IPS-15b (cell line): Measurements from ENCODE around the gene F5.

ENCODE experiments used
- H3K27me3 ChIP-seq: one replicate; pipeline ENCODE4 v1.6.1; 2013; ENCODE audit warnings: low read length; ENCODE audit not compliant: control insufficient read depth, insufficient read depth
- H3K36me3 ChIP-seq: one replicate; pipeline ENCODE4 v1.6.1; 2013; ENCODE audit warnings: low read length; ENCODE audit not compliant: control insufficient read depth, insufficient read depth
- H3K4me1 ChIP-seq: one replicate; pipeline ENCODE4 v1.6.1; 2013; ENCODE audit warnings: mild to moderate bottlenecking, low read length; ENCODE audit not compliant: control insufficient read depth, insufficient read depth
- H3K4me3 ChIP-seq: one replicate; pipeline ENCODE4 v1.5.1; 2013; ENCODE audit warnings: low read depth, low read length
- H3K9ac ChIP-seq: one replicate; pipeline ENCODE4 v1.6.1; 2013; ENCODE audit warnings: low read depth, mild to moderate bottlenecking, low read length
- H3K9me3 ChIP-seq: one replicate; pipeline ENCODE4 v1.6.1; 2013; ENCODE audit warnings: mild to moderate bottlenecking, low read length; ENCODE audit not compliant: control insufficient read depth, insufficient read depth

F5 gene

GRCh38 chr1:169610108-169610507 lies 23.8 kb upstream of the F5 start:
- Histone ChIP-seq H3K27me3 (no peaks in the 10 kb centered on the region), H3K4me1 (no peaks in the 10 kb centered on the region), H3K4me3 (no peak overlapping the region), H3K9ac (no peak overlapping the region), H3K9me3 (no peaks in the 10 kb centered on the region), H3K36me3 (no peaks in the 10 kb centered on the region)

- Histone ChIP-seq H3K27me3 (no peaks in the 10 kb centered on the region), H3K4me3 (no peak overlapping the region), H3K9me3 (no peaks in the 10 kb centered on the region), H3K9ac (no peak overlapping the region), H3K4me1 (no peaks in the 10 kb centered on the region), H3K36me3 (no peaks in the 10 kb centered on the region)
Measured at GRCh38 chr1:169608226-169608625, 21.9 kb upstream of the F5 start.

GRCh38 chr1:169604781-169605560 lies 18.7 kb upstream of the F5 start:
- no peaks in the 10 kb centered on the region for H3K9me3 ChIP-seq
- H3K9ac ChIP-seq: no peak overlapping the region
- H3K4me3 ChIP-seq: no peak overlapping the region
- no peaks in the 10 kb centered on the region for H3K4me1 ChIP-seq
- H3K36me3 ChIP-seq: no peaks in the 10 kb centered on the region
- no peaks in the 10 kb centered on the region for H3K27me3 ChIP-seq

- Histone ChIP-seq H3K36me3 (no peaks in the 10 kb centered on the region), H3K4me3 (no peak overlapping the region), H3K27me3 (no peaks in the 10 kb centered on the region), H3K4me1 (no peaks in the 10 kb centered on the region), H3K9me3 (no peaks in the 10 kb centered on the region), H3K9ac (no peak overlapping the region)
Measured at GRCh38 chr1:169601096-169601881, 15.0 kb upstream of the F5 start.

DNA sequence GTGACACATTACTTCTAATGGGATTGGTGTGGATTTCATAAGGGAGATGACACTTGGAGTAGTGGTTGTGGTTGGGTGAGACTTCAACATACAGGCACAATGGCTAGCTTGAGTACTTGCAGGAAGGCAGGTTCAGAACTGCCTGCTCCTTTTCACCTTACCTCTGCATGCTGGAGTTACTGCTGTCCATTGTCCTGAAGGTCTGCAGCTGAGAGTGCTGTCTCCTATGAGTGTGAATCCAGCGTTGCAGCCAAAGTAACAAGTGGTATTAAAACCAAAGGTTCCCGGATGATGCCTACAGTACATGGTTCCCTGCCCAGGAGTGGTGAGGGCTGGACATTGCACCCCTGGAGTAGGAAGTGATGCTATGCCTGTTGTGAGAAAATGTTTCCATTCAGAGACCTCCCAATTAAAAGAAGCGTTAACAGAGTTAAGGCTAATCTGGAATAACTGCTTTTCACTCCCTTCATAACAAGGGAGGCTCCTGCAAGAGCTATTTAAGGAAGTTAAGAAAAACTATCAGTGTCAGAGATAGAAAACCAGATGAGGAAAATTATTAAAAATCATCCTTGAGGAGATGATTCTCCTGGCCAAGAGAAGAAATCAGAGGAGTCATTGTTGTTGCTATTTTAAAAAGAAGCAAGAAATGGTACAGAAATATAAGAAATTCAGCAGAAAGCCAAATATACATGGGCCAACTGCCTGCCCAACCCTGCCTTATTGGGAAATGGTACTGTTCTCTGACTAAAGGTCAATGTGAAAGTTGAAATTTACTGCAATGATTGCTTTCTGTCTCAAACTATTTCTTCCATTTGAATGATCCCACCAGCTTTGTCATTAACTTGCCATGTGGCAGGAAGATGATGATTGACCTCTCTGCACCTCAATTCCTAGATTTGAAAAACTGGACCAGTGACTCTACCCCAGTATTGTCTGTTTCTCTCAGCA lies 9.8 kb upstream of the F5 start:
- H3K4me1 ChIP-seq: no peaks in the 10 kb centered on the region
- no peak overlapping the region for H3K4me3 ChIP-seq
- no peaks in the 10 kb centered on the region for H3K27me3 ChIP-seq
- H3K9ac ChIP-seq: no peak overlapping the region
- H3K9me3 ChIP-seq: no peaks in the 10 kb centered on the region
- H3K36me3 ChIP-seq: no peaks in the 10 kb centered on the region

- no peaks in the 10 kb centered on the region for H3K27me3 ChIP-seq
- no peak overlapping the region for H3K4me3 ChIP-seq
- H3K36me3 ChIP-seq: no peaks in the 10 kb centered on the region
- H3K4me1 ChIP-seq: no peaks in the 10 kb centered on the region
- no peaks in the 10 kb centered on the region for H3K9me3 ChIP-seq
- H3K9ac ChIP-seq: no peak overlapping the region
Measured at GRCh38 chr1:169594391-169594790, 8.1 kb upstream of the F5 start.

DNA sequence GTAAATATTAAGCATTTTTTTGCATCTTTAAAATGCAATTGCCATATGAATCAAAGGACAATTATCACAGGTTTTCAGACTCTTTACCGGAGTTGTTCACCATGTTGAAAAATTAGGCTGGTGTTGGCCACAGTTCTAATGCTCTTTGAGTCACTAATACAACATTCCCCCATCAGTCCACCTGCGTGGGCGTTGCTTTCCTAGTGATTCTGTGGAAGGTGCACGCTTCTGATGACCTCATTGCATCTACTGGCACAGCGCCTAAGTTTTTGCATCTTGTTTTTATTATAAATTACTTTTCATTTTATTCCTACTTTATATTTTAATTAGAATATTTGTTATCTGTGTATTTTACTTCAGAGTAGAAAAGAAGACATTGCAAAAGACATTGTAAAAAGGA lies 4.7 kb upstream of the F5 start:
- Histone ChIP-seq H3K4me3 (no peak overlapping the region), H3K36me3 (no peaks in the 10 kb centered on the region), H3K9ac (no peak overlapping the region), H3K27me3 (peaks cover 3% of the 10 kb centered on the region), H3K4me1 (peaks cover 2% of the 10 kb centered on the region), H3K9me3 (no peaks in the 10 kb centered on the region)

- peaks cover 2% of the 10 kb centered on the region for H3K4me1 ChIP-seq
- H3K27me3 ChIP-seq: peaks cover 4% of the 10 kb centered on the region
- H3K4me3 ChIP-seq: no peak overlapping the region
- H3K9ac ChIP-seq: no peak overlapping the region
- H3K36me3 ChIP-seq: no peaks in the 10 kb centered on the region
- H3K9me3 ChIP-seq: no peaks in the 10 kb centered on the region
Measured at GRCh38 chr1:169588785-169589485, 2.7 kb upstream of the F5 start.

DNA sequence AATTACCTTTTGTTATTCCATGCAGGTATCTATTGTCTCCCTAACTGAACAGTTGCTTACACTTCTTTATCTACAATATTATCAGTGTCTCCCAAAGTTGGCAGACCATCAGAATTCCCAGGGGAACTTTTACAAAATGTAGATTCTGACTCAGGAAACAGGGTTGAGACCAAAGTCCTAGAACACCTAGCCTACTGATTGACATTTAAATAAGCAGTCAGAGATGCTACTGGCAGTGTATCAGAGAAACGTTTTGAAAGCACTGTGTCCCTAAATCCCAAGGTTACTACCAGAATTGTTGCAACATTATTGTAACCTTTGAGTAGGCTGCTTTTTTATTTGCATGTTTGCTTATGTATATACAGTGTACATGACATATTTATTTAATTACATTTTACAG lies 1.8 kb upstream of the F5 start:
- no peaks in the 10 kb centered on the region for H3K36me3 ChIP-seq
- H3K4me3 ChIP-seq: no peak overlapping the region
- no peak overlapping the region for H3K9ac ChIP-seq
- H3K27me3 ChIP-seq: peaks cover 4% of the 10 kb centered on the region
- H3K4me1 ChIP-seq: peaks cover 2% of the 10 kb centered on the region
- no peaks in the 10 kb centered on the region for H3K9me3 ChIP-seq

DNA sequence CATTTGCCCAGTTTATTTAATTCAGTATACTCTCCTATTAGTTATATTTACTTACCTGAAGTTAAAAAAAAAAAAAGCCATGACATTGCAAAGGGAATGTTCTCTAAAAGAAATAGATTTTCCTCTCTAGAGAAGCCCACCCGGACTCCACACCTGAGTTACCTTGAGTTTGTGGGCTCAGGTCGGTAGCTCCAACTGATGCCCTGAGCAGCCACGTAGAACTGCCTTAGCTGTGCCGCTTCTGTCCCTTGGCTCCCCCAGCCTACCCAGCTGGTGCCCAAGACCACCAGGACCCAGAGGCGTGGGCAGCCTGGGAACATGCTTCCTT lies 250 bp downstream of the F5 start:
- Histone ChIP-seq H3K4me3 (peak overlapping the region; percentile 42), H3K9me3 (no peaks in the 10 kb centered on the region), H3K9ac (no peak overlapping the region), H3K4me1 (peaks cover 2% of the 10 kb centered on the region), H3K27me3 (peaks cover 4% of the 10 kb centered on the region), H3K36me3 (no peaks in the 10 kb centered on the region)

GRCh38 chr1:169585181-169585580 lies 1.1 kb downstream of the F5 start:
- no peaks in the 10 kb centered on the region for H3K36me3 ChIP-seq
- peaks cover 4% of the 10 kb centered on the region for H3K27me3 ChIP-seq
- peaks cover 2% of the 10 kb centered on the region for H3K4me1 ChIP-seq
- no peak overlapping the region for H3K9ac ChIP-seq
- no peaks in the 10 kb centered on the region for H3K9me3 ChIP-seq
- no peak overlapping the region for H3K4me3 ChIP-seq
